Endodermal cell (in vitro differentiated cells): ENCODE data around the gene FAM83C. TPM values are rescaled to one million over a fixed set of nuclear protein-coding genes. Genes with fewer than 3 reads are reported as not detected.
A peak's percentile ranks its signal among the peaks of the same experiment; 100 is the strongest.

Source experiments
- DNase-seq: peaks from one replicate; pipeline ENCODE4 v3.0.0-alpha.2; 2017
- H3K27ac ChIP-seq: 2 replicates; pipeline ENCODE4 v1.5.1; 2013; ENCODE audit warnings: mild to moderate bottlenecking, low read depth, low read length, moderate library complexity
- H3K27me3 ChIP-seq: 2 replicates; pipeline ENCODE4 v1.6.1; 2013; ENCODE audit warnings: mild to moderate bottlenecking, low read length, moderate library complexity; ENCODE audit not compliant: insufficient read depth, control insufficient read depth, poor library complexity, severe bottlenecking
- H3K36me3 ChIP-seq: 2 replicates; pipeline ENCODE4 v1.7.0; 2013; ENCODE audit warnings: mild to moderate bottlenecking, low read length, moderate library complexity; ENCODE audit not compliant: control insufficient read depth, insufficient read depth
- H3K4me1 ChIP-seq: one replicate; pipeline ENCODE4 v1.7.0; 2013; ENCODE audit warnings: low read length; ENCODE audit not compliant: control insufficient read depth, insufficient read depth
- H3K4me3 ChIP-seq: 2 replicates; pipeline ENCODE4 v1.5.1; 2013; ENCODE audit warnings: mild to moderate bottlenecking, low read length, moderate library complexity
- H3K9ac ChIP-seq: 2 replicates; pipeline ENCODE4 v1.6.1; 2013; ENCODE audit warnings: mild to moderate bottlenecking, low read length, moderate library complexity; ENCODE audit not compliant: poor library complexity, severe bottlenecking; ENCODE audit errors: extremely low read depth
- H3K9me3 ChIP-seq: 2 replicates; pipeline ENCODE4 v1.6.1; 2013; ENCODE audit warnings: mild to moderate bottlenecking, low read length, moderate library complexity; ENCODE audit not compliant: control insufficient read depth
- H3K27ac Mint-ChIP-seq: 2 replicates; pipeline ENCODE4 v1.8.0; 2020; ENCODE audit warnings: mixed read lengths
- H3K27me3 Mint-ChIP-seq: 2 replicates; pipeline ENCODE4 v1.8.0; 2021; ENCODE audit warnings: mild to moderate bottlenecking, mixed read lengths; ENCODE audit not compliant: insufficient read depth
- H3K36me3 Mint-ChIP-seq: 2 replicates; pipeline ENCODE4 v1.8.0; 2020; ENCODE audit warnings: low read depth, mixed read lengths
- H3K4me1 Mint-ChIP-seq: 2 replicates; pipeline ENCODE4 v1.8.0; 2020; ENCODE audit warnings: mixed read lengths
- H3K4me3 Mint-ChIP-seq: 2 replicates; pipeline ENCODE4 v1.8.0; 2020; ENCODE audit warnings: mild to moderate bottlenecking, moderate library complexity, mixed read lengths
- H3K9me3 Mint-ChIP-seq: 2 replicates; pipeline ENCODE4 v1.8.0; 2020; ENCODE audit warnings: mild to moderate bottlenecking, mixed read lengths
- WGBS, 2 experiments: methylation state at CpG; one replicate each; pipeline versions ENCODE4 v1.1.5 to v1.1.7; 2013; ENCODE audit warnings: missing lambda C conversion rate in 2 of 2, mixed read lengths in 1 of 2; ENCODE audit not compliant: insufficient coverage in 1 of 2, insufficient read length in 1 of 2; 5-methylcytosine and 5-hydroxymethylcytosine counted together
- long read RNA-seq, 4 experiments: library from polyadenylated mRNA in 2 of 4; library from RNA in 1 of 4; library from capped mRNA in 1 of 4; stranded (forward) in 3 of 4; unstranded in 1 of 4; transcript quantifications; one replicate each; pipeline ENCODE4 v2.0.0, GENCODE V29; 2020 to 2021; ENCODE audit warnings: inconsistent platforms in 1 of 4
- polyA plus RNA-seq, 2 experiments: library from polyadenylated mRNA; stranded (reverse); fragments of 50-300 nt; gene quantifications; one replicate each; pipeline ENCODE4 v1.2.3, GENCODE V29; 2013
- total RNA-seq, 2 donors: library from RNA; stranded (reverse); fragmentation: NEBNext Ultra II Directional in 1 of 2; extraction: Animal tissue kit (Norgen Biotek cat#: 25700) in 1 of 2; gene quantifications; 2 replicates in 1 of 2; 3 replicates in 1 of 2; pipeline ENCODE4 v1.2.1, GENCODE V29; 2021
- TF ChIP-seq, protein P1 (sequence below): fragments of 200-600 bp; sonication (generic); conservative IDR thresholded peaks from 2 replicates; pipeline ENCODE4 v1.5.0; 2021; ENCODE audit warnings: antibody characterized with exemption, mild to moderate bottlenecking

The FAM83C gene
- not detected for total RNA-seq
- polyA plus RNA-seq (2013, experiment 1 of 2), result not detected
- not detected for polyA plus RNA-seq (2013, experiment 2 of 2)
- long read RNA-seq, experiment 1, result 0 reads
- long read RNA-seq, experiment 2, result 0 reads
- long read RNA-seq, experiment 3, result 0 reads
- long read RNA-seq, experiment 4, result 0 reads

DNA sequence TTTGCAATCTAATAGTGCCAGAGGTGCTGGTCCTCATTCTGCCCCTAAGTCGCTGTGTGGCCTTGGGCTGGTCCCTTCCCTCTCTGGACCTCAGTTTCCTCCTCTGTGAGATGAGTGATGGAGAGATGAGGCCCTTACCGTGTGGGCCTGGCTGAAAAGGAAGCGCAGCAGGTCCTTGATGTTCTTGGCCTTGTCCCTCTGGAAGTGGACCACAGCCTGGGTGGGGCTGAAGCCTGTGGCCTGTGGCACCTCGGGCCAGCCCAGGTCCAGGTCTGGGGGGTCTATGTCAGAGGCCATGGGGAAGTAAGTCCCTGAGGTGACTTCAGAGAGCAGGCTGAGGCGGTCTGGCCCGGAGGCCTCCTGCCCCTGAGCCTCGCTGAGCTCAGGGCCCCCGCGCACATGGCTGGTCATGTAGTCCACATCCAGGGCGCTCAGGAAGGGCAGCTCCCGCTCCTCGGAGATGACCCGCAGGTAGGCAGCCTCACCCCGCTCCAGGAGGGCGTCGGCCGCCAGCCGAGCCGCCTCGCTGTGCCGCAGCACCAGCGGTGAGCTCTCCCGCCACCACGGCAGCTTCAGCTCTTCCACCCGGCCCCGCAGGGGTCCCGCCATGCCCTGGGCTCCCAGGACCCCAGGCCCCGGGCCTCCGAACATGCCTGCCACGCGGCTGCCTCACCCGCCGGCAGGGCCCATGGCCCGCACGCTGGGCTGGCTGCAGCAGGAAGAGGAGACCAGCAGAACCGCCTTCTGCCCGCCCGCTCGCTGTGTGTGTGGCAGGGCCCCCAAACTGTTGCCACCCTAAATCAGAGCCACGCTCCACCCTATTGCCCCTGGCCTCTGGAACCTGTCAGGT lies at the start of gene FAM83C:
Gene FAM83C (minus strand): TSS at position 772 of the 850 bp plus-strand sequence. CDS start 121 bp downstream, at position 651.
- Histone ChIP-seq H3K4me1 (no peaks in the 10 kb centered on the region), H3K9ac (no peak within 1 kb of the TSS), H3K27me3 (no peaks in the 10 kb centered on the region), H3K36me3 (no peaks in the 10 kb centered on the region), H3K9me3 (no peaks in the 10 kb centered on the region), H3K27ac (no peak within 1 kb of the TSS), H3K4me3 (no peak within 1 kb of the TSS)
- H3K4me3 Mint-ChIP-seq, result no peak within 1 kb of the TSS
- H3K36me3 Mint-ChIP-seq, result no peaks in the 10 kb centered on the region
- peaks cover 10% of the 10 kb centered on the region for H3K4me1 Mint-ChIP-seq
- DNase-seq, result no peak
- TF ChIP-seq, protein P1, sequence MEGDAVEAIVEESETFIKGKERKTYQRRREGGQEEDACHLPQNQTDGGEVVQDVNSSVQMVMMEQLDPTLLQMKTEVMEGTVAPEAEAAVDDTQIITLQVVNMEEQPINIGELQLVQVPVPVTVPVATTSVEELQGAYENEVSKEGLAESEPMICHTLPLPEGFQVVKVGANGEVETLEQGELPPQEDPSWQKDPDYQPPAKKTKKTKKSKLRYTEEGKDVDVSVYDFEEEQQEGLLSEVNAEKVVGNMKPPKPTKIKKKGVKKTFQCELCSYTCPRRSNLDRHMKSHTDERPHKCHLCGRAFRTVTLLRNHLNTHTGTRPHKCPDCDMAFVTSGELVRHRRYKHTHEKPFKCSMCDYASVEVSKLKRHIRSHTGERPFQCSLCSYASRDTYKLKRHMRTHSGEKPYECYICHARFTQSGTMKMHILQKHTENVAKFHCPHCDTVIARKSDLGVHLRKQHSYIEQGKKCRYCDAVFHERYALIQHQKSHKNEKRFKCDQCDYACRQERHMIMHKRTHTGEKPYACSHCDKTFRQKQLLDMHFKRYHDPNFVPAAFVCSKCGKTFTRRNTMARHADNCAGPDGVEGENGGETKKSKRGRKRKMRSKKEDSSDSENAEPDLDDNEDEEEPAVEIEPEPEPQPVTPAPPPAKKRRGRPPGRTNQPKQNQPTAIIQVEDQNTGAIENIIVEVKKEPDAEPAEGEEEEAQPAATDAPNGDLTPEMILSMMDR, result no peak
- no peaks in the 10 kb centered on the region for H3K9me3 Mint-ChIP-seq
- H3K27ac Mint-ChIP-seq, result no peak within 1 kb of the TSS
- WGBS, 2 experiments, result 92 to 97% methylated on average over 17 to 40 of the region's 40 CpGs
- H3K27me3 Mint-ChIP-seq, result peaks cover 19% of the 10 kb centered on the region

DNA sequence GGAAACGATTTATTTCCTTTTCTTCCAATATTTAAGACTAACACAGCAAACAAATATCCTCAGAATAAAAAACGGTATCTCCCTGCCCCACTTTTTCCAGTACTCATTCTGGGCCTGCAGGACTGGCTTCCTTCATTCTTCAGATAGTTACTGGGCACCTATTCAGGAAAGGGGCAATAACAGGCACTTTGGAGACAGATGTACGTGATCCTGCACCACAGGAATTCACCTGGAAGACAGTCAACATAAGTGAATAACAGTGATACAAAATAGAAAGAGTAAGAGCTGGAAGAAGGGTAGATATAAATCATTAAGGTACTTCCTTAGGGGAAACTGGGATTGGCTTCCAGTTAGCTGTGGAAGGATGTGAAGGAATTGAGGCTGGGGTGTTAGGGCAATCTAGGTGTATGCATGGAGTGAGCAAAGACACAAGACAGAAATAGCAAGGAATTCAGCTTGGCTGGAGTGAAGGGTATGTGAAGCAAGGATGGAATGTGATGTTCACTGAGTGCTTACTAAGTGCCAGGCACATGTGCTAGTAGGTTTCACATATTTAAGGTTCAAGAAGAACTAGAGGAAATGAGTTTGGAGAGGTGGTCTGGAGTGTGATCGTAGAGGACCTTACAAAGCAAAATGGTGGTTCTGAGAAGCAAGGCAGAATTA lies 49.3 kb upstream of the FAM83C start:
- Histone ChIP-seq H3K36me3 (peaks cover 26% of the 10 kb centered on the region), H3K27me3 (no peaks in the 10 kb centered on the region), H3K27ac (no peak overlapping the region), H3K9ac (no peak overlapping the region), H3K4me1 (peaks cover 2% of the 10 kb centered on the region), H3K4me3 (no peak overlapping the region), H3K9me3 (peaks cover 7% of the 10 kb centered on the region)
- DNase-seq, result no peak
- TF ChIP-seq, protein P1, result no peak
- 84 to 94% methylated on average over 3 to 4 of the region's 4 CpGs for WGBS, 2 experiments
- peaks cover 13% of the 10 kb centered on the region for H3K4me1 Mint-ChIP-seq
- H3K9me3 Mint-ChIP-seq, result peaks cover 6% of the 10 kb centered on the region
- H3K27ac Mint-ChIP-seq, result peak overlapping the region; percentile 7
- no peaks in the 10 kb centered on the region for H3K27me3 Mint-ChIP-seq
- H3K4me3 Mint-ChIP-seq, result no peak overlapping the region
- H3K36me3 Mint-ChIP-seq, result peaks cover 13% of the 10 kb centered on the region

DNA sequence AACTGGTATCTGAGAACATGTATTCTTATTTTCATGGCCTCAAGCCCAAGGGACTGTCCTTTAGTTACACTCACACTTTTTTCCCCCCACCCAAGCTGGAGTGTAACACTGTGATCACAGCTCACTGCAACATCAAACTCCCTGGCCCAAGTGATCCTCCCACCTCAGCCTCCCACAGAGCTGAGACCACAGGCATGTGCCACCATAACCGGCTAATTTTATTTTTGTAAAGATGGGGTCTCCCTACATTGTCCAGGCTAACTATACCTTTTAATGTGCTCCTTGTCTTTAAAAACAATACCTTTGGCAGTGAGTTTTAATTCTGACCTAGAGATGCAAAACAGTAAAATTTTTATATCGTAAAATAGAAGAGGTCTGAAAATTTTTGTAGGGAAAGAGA lies 48.2 kb upstream of the FAM83C start:
- no peaks in the 10 kb centered on the region for H3K9me3 ChIP-seq
- 94 to 100% methylated on average over 2 of the region's 2 CpGs for whole genome bisulfite sequencing, 2 experiments
- H3K4me3 Mint-ChIP-seq, result no peak overlapping the region
- no peak for DNase-seq
- H3K27me3 ChIP-seq, result no peaks in the 10 kb centered on the region
- no peaks in the 10 kb centered on the region for H3K9me3 Mint-ChIP-seq
- no peak overlapping the region for H3K4me3 ChIP-seq
- H3K9ac ChIP-seq, result no peak overlapping the region
- H3K27ac ChIP-seq, result no peak overlapping the region
- peaks cover 13% of the 10 kb centered on the region for H3K4me1 Mint-ChIP-seq
- H3K27me3 Mint-ChIP-seq, result no peaks in the 10 kb centered on the region
- peaks cover 15% of the 10 kb centered on the region for H3K36me3 ChIP-seq
- peaks cover 2% of the 10 kb centered on the region for H3K4me1 ChIP-seq
- TF ChIP-seq, protein P1, result no peak
- no peak overlapping the region for H3K27ac Mint-ChIP-seq
- peaks cover 3% of the 10 kb centered on the region for H3K36me3 Mint-ChIP-seq
